Activated CD4-positive, alpha-beta T cell treated with anti-CD3 and anti-CD28 coated beads, Interleukin-2, amount 10 ng/mL, durations not matched to agents 7 days and 5 days (primary cell): ENCODE results near the gene KMT5B. TPM values are rescaled to one million over a fixed set of nuclear protein-coding genes. Genes with fewer than 3 reads are reported as not detected.

Experiments used
- CTCF ChIA-PET: fragments of 350-600 bp; sonication (Branson Sonifier 250); formaldehyde crosslinking; loops from one replicate; lab custom pipeline; 2021; ENCODE audit warnings: antibody characterized with exemption; lab: Charles Lee
- POLR2A ChIA-PET: fragments of 350-600 bp; sonication (Branson Sonifier 250); formaldehyde crosslinking; loops from one replicate; lab custom pipeline; 2021; ENCODE audit warnings: antibody characterized with exemption; lab: Charles Lee
- DNase-seq: peaks from one replicate; pipeline ENCODE4 v3.0.0-alpha.2; 2020
- H3K27ac Mint-ChIP-seq: one replicate; pipeline ENCODE4 v1.8.0; 2021; ENCODE audit warnings: mild to moderate bottlenecking, moderate library complexity, mixed read lengths
- H3K27me3 Mint-ChIP-seq: one replicate; pipeline ENCODE4 v1.8.0; 2021; ENCODE audit warnings: mixed read lengths
- H3K36me3 Mint-ChIP-seq: one replicate; pipeline ENCODE4 v1.8.0; 2021; ENCODE audit warnings: low read depth, mixed read lengths
- H3K4me1 Mint-ChIP-seq: one replicate; pipeline ENCODE4 v1.8.0; 2021; ENCODE audit warnings: mixed read lengths
- H3K4me3 Mint-ChIP-seq: one replicate; pipeline ENCODE4 v1.8.0; 2021; ENCODE audit warnings: mild to moderate bottlenecking, moderate library complexity, mixed read lengths
- H3K9me3 Mint-ChIP-seq: one replicate; pipeline ENCODE4 v1.8.0; 2021; ENCODE audit warnings: mixed read lengths
- total RNA-seq, 2 experiments: library from RNA; stranded (reverse); gene quantifications; one replicate each; pipeline ENCODE4 v1.2.3, GENCODE V29; 2021

The KMT5B gene
- total RNA-seq = 10 to 100 TPM; 28.1 to 28.5 TPM

DNA sequence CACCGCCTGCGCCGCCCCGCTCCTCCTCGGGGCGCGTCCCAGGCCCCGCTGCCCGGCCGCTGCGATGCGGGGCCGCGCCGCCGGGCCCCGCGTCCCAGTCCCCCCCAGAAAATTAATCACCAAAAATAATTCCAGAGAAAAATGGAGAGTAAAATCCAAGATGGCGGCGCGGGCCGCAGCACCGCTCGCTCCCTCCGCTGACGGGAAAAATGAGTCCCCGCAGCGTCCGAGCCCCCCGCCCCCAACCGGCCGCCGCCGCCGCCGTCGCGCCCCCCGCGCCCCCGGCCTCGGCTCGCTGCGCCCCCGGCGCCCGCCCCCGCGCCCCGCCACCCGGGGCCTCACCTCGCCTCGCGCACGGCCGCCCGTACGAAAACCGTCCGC is at the start of gene KMT5B:
Gene KMT5B (minus strand): TSS at position 162 of the 381 bp plus-strand sequence. CDS start 23,220 bp downstream, outside the sequence.
- POLR2A ChIA-PET = no interaction called here
- Mint-ChIP-seq H3K36me3 (no peaks in the 10 kb centered on the region), H3K4me3 (peak within 1 kb of the TSS; percentile 84), H3K27me3 (peaks cover 20% of the 10 kb centered on the region), H3K9me3 (no peaks in the 10 kb centered on the region), H3K4me1 (peaks cover 34% of the 10 kb centered on the region), H3K27ac (peak within 1 kb of the TSS; percentile 90)
- peak; percentile 30 for DNase-seq
- CTCF ChIA-PET = no interaction called here

DNA sequence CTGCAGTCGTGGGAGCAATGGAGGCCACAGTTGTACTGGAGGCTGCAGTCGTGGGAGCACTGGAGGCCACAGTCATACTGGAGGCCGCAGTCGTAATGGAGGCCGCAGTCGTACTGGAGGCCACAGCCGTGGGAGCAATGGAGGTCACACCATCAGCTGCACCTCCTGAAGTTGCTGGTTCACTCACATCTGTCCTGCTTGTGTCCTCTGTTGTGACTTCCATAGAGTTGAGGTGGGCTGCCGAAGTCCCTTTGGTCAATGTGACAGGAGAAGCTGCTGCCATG is 49.4 kb upstream of the KMT5B start:
- Mint-ChIP-seq H3K4me3 (no peak overlapping the region), H3K27me3 (no peaks in the 10 kb centered on the region), H3K27ac (no peak overlapping the region), H3K4me1 (peaks cover 7% of the 10 kb centered on the region), H3K36me3 (peaks cover 40% of the 10 kb centered on the region), H3K9me3 (no peaks in the 10 kb centered on the region)
- POLR2A ChIA-PET = no interaction called here
- DNase-seq = no peak
- CTCF ChIA-PET = no interaction called here

DNA sequence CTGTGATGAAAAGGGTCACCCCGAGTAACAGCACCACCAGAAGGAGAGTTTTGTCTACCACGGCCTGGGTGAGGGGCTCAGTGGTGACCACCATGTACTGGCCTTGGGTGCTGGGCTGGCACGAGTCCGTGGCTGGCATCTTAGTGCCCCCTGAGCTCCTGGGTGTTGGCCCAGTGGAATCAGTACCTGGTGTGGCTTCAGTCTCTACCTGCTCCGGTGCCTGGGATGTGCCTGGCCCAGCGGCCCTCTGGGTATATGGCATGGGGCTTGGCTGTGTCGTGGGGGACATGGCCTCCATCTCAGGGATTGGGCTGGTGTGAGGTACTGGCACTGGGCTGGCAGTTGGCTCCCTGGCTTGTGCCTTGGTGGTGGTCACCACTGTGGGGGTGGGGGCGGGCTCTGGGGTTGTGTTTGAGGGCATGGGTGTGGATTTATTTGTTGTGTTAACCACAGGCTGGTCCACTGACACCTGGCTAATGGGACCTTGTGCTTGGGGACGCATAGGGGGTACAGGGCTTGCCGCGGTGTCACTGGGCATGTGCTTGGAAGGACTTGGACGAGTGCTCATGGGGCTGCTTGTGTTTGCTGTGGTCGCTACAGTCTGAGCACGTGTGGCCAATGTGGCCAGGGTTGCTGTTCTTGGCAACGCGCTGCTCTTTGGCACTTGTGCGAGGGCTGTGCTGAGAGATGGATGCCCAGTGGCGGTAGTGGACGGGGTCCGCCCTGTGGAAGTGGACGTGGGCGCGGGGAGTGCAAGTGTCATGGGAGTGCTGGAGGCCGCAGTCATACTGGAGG is 48.9 kb upstream of the KMT5B start:
- Mint-ChIP-seq H3K27me3 (no peaks in the 10 kb centered on the region), H3K36me3 (peaks cover 36% of the 10 kb centered on the region), H3K4me3 (no peak overlapping the region), H3K27ac (no peak overlapping the region), H3K9me3 (no peaks in the 10 kb centered on the region), H3K4me1 (peaks cover 8% of the 10 kb centered on the region)
- no peak for DNase-seq
- ChIA-PET CTCF (no interaction called here), POLR2A (no interaction called here)

DNA sequence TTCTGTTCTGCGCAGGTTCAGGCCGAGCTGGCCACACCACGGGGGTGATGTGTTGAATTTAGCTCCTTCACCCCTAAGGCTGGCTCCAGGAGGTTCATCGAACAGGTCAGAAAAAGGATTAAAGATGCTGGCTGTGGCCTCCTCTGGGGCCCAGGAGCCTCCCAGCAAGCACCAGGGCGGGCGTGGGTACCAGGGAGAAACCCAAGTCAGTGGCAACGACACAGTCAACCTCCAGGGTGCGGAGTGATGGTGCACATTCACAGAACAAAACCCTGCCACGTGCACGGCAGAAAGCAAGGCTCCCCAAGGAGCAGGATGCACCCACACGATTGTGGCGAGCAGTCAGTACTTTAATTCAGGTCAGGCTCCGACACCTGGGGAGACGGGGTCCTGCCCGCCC is 47.9 kb upstream of the KMT5B start:
- Mint-ChIP-seq H3K9me3 (no peaks in the 10 kb centered on the region), H3K36me3 (peaks cover 27% of the 10 kb centered on the region), H3K27me3 (no peaks in the 10 kb centered on the region), H3K4me3 (no peak overlapping the region), H3K4me1 (peaks cover 3% of the 10 kb centered on the region), H3K27ac (no peak overlapping the region)
- POLR2A ChIA-PET = no interaction called here
- no peak for DNase-seq
- CTCF ChIA-PET = no interaction called here

DNA sequence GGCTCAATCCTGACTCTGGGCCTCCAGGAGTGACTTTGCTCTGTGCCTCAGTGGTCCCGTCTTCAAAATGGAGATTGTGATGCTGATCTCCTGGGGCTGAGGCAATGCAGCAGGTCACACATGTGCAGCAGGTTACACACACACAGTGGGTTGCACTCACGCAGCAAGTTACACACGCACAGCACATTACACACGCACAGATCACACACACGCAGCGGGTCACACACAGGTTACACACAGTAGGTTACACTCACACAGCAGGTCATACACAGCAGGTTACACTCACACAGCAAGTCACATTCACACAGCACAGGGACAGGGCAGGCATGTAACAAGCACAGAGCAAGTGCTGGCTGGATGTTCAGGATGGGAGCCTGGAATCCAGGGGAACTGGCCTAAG is 47.4 kb upstream of the KMT5B start:
- POLR2A ChIA-PET = interaction anchor here (0.7 kb wide), 1 partner anchor 652 kb away, joined by 3 read pairs; no protein-coding TSS in a partner anchor
- peaks cover 26% of the 10 kb centered on the region for H3K36me3 Mint-ChIP-seq
- H3K4me1 Mint-ChIP-seq = peaks cover 3% of the 10 kb centered on the region
- H3K27ac Mint-ChIP-seq = no peak overlapping the region
- H3K27me3 Mint-ChIP-seq = no peaks in the 10 kb centered on the region
- no peak overlapping the region for H3K4me3 Mint-ChIP-seq
- H3K9me3 Mint-ChIP-seq = no peaks in the 10 kb centered on the region
- DNase-seq = no peak
- CTCF ChIA-PET = interaction anchor here (0.8 to 6.0 kb wide), 2 partner anchors 12 to 37 kb away, joined by 3 to 76 read pairs; partner anchors contain the start of gene C11orf24

DNA sequence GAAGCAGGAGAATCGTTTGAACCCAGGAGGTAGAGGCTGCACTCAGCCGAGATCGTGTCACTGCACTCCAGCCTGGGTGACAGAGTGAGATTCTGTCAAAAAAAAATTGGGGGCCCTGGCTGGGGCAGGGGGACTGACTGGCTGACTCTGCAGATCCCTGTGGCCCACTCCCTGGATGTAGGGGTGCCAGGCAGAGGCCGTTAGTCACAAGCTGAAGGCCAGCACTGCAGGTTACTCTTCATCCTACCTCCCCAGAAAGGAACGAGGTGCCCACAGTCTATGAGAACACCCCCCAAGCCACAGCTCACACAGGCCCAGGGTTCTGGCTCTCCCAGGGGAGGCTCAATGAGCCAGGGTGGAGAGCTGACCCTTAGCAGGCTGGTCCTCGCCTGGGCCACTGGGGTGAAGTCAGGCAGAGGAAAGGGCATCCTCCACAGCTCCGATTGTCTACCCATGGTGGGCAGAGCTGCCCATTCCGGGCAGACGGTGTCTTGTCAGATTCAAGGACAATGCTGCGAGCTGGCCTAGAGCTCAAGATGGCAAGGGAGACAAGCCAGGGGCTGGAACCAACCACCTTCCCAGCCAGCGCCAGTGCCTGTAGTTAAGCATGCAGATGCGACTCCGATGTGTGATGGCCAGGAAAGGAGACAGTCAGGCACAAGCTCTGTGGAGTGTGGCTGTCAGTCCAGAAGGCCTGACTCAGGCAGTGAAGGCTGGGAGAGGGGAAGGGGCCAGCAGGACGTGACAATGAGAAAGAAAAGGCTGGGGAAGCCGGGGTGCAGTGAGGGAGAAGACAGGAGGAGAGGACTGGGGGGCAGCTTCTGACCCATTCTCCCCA is 46.2 kb upstream of the KMT5B start:
- H3K36me3 Mint-ChIP-seq = peaks cover 16% of the 10 kb centered on the region
- no peak overlapping the region for H3K4me3 Mint-ChIP-seq
- peak overlapping the region; percentile 34 for H3K27ac Mint-ChIP-seq
- CTCF ChIA-PET = interaction anchor here (0.7 to 6.0 kb wide), 4 partner anchors 11 to 63 kb away, joined by 3 to 76 read pairs (median 4); partner anchors contain the start of gene C11orf24
- H3K4me1 Mint-ChIP-seq = peaks cover 3% of the 10 kb centered on the region
- H3K9me3 Mint-ChIP-seq = no peaks in the 10 kb centered on the region
- H3K27me3 Mint-ChIP-seq = no peaks in the 10 kb centered on the region
- POLR2A ChIA-PET = interaction anchor here (0.6 to 0.7 kb wide), 2 partner anchors 45 to 653 kb away, joined by 3 read pairs; no protein-coding TSS in a partner anchor
- DNase-seq = no peak

DNA sequence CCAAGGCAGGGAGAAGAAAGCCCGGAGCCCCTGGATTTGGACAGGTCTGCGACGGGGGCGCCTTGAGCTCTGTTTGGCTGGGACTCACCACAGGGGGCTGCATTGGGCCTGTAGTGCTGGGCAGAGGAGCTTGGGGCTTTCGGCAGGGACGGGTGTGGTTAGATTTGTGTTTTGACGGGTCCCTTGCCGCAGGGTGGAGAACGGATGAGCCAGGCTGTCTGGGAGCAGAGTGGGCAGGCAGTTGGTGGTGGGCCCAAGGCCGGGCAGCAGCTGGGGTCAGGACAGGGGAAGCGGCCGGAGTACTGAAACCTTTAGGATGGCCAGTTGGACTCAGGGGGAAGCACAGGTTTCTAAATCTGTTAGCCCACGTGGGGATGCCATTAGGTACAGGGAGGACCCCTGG is 45.3 kb upstream of the KMT5B start:
- Mint-ChIP-seq H3K4me3 (no peak overlapping the region), H3K27ac (peak overlapping the region; percentile 41), H3K27me3 (no peaks in the 10 kb centered on the region), H3K4me1 (peaks cover 3% of the 10 kb centered on the region), H3K36me3 (peaks cover 11% of the 10 kb centered on the region), H3K9me3 (no peaks in the 10 kb centered on the region)
- DNase-seq = no peak
- CTCF ChIA-PET = interaction anchor here (1.0 to 6.0 kb wide), 8 partner anchors 7 to 125 kb away, joined by 3 to 76 read pairs (median 4); no protein-coding TSS in a partner anchor
- POLR2A ChIA-PET = interaction anchor here (0.6 kb wide), 1 partner anchor 46 kb away, joined by 3 read pairs; no protein-coding TSS in a partner anchor

DNA sequence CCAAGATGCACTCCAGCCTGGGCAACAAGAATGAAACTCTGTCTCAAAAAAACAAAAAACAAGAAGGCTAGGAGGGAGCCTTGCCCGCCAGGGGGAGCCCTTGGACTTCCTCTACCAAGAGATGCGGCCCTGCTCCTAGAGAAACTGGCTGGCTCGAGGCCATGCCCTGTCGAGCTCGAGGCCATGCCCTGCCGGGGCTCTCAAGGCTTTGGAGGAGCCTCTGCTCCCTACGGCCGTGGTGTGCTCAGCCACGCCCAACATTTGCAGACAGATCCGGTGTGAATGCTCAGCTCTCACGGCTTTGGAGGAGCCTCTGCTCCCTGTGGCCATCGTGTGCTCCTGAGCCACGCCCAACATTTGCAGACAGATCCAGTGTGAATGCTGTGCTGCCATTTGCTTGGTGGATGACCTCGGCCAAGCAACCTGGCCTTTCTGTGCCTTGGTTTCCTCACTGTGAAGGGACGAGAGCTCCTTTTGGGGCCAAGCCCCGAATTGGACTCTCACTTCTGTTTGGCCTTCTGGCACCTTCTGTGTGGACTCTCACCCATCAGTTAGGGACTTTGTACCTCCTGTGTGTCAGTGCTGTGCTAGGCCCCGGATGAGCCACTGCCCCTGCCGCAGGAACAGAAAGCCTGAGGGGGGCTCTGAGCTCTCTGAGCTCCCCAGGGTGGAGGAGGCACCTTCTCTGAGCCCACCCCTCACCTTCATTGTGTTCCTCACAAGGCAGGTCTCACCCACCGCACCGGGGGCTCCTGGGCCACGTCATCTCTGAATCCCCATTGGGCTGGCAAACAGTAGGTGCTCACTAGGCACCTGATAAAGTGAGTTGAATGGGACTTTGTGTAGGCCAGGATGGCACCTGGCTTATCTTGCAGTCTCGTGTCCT is 44.6 kb upstream of the KMT5B start:
- ChIA-PET POLR2A (interaction anchor here (0.6 kb wide), 1 partner anchor 45 kb away, joined by 3 read pairs; no protein-coding TSS in a partner anchor), CTCF (interaction anchor here (0.7 to 6.0 kb wide), 20 partner anchors 8 to 259 kb away, joined by 3 to 76 read pairs (median 3); no protein-coding TSS in a partner anchor)
- DNase-seq = peak; percentile 96
- Mint-ChIP-seq H3K27ac (peak overlapping the region; percentile 21), H3K27me3 (no peaks in the 10 kb centered on the region), H3K4me3 (no peak overlapping the region), H3K9me3 (no peaks in the 10 kb centered on the region), H3K4me1 (peaks cover 3% of the 10 kb centered on the region), H3K36me3 (peaks cover 7% of the 10 kb centered on the region)

DNA sequence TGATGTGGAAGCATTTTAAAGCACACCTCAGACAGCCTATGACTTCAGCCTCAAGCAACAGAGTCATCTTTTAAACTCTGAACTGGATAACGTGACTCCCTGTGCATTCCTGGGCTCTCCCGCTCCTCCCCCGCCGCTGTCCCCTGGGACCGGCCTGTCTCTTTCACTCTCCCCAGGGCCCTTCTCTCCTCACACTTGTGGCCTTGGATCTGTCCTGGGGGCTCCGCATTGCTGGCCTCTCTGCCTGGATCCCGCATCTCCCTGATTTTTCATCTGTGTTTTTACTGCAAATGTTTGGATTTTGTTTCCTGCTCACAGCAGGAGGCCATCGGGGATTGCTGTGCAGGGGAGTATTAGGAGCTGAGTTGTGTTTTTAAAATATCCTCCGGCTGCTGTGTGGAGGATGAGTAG is 43.2 kb upstream of the KMT5B start:
- no peak overlapping the region for H3K27ac Mint-ChIP-seq
- H3K27me3 Mint-ChIP-seq = no peaks in the 10 kb centered on the region

DNA sequence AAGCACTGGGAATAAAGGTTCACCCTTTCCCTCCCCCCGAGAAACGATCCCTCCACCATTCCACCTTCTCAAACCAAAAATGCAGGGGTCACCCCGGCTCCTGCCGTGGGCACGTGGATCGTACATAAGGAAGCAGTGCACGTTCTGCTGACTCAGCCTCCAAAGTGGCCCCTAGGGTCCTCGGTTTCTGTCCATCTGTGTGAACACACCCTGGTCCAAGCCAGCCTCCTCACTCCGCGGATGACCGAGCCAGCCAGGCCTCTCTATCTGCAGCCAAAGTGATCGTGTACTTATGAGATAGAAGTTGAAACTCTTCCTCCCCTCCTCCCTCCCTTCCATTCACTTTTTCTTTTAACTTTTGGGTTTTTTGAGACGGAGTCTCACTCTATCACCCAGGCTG is 42.4 kb upstream of the KMT5B start:
- ChIA-PET POLR2A (no interaction called here), CTCF (interaction anchor here (0.7 to 6.0 kb wide), 2 partner anchors 42 to 1153 kb away, joined by 3 to 76 read pairs; no protein-coding TSS in a partner anchor)
- Mint-ChIP-seq H3K27me3 (no peaks in the 10 kb centered on the region), H3K4me1 (peaks cover 3% of the 10 kb centered on the region), H3K4me3 (no peak overlapping the region), H3K27ac (no peak overlapping the region), H3K9me3 (peaks cover 7% of the 10 kb centered on the region), H3K36me3 (no peaks in the 10 kb centered on the region)
- no peak for DNase-seq

More for the DNA sequence above, 43.2 kb upstream of the KMT5B start:
- POLR2A ChIA-PET = no interaction called here
- DNase-seq = no peak
- CTCF ChIA-PET = interaction anchor here (1.6 to 6.0 kb wide), 2 partner anchors 41 to 258 kb away, joined by 3 to 76 read pairs; no protein-coding TSS in a partner anchor
- peaks cover under 1% of the 10 kb centered on the region for H3K36me3 Mint-ChIP-seq
- H3K4me1 Mint-ChIP-seq = peaks cover 3% of the 10 kb centered on the region
- H3K4me3 Mint-ChIP-seq = no peak overlapping the region
- H3K9me3 Mint-ChIP-seq = peaks cover 2% of the 10 kb centered on the region

DNA sequence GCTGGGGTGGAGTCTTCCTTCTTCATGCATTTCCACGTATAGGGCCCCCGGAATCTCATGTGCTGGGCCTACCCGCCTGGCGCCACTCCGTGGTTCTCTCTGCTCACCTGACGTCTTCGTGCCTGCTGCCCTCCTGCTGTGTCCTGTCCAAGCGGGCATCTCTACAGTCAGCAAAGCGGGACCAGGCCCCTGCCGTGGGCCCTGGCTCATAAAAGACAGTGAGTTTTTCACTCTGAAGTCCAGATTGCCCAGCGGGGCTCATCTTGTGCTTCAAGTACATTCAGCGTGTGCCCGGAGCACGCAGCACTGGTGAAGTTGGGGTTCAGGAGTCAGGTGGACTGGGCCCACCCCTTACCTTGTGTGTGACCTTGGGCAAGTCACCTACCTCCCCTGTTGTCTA is 41.3 kb upstream of the KMT5B start:
- Mint-ChIP-seq H3K4me3 (no peak overlapping the region), H3K4me1 (peaks cover 3% of the 10 kb centered on the region), H3K27me3 (no peaks in the 10 kb centered on the region), H3K27ac (no peak overlapping the region), H3K36me3 (peaks cover 5% of the 10 kb centered on the region), H3K9me3 (peaks cover 11% of the 10 kb centered on the region)
- ChIA-PET POLR2A (no interaction called here), CTCF (no interaction called here)
- DNase-seq = no peak

DNA sequence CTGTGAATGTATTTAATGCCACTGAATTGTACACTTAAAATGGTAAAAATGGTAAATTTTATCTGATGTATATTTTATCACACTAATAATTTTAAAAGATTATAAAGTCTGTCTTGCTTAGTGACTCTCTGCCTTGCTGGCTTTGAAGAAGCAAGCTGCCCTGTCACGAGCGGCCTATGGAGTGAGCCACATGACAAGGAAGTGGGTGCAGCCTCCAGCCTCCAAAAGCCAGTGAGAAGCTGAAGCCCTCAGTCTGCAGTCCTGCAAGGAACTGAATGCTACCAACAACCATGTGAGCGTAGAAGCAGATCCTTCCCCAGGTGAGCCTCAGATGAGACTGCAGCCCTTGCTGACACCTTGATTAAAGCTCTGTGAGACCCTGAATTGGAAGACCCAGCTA is 38.7 kb upstream of the KMT5B start:
- H3K27me3 Mint-ChIP-seq = peaks cover 2% of the 10 kb centered on the region
- no peak overlapping the region for H3K27ac Mint-ChIP-seq
- H3K9me3 Mint-ChIP-seq = peaks cover 11% of the 10 kb centered on the region
- H3K4me1 Mint-ChIP-seq = no peaks in the 10 kb centered on the region
- DNase-seq = no peak
- ChIA-PET POLR2A (no interaction called here), CTCF (no interaction called here)
- H3K36me3 Mint-ChIP-seq = peaks cover 5% of the 10 kb centered on the region
- H3K4me3 Mint-ChIP-seq = no peak overlapping the region
